NB4 (cell line): ENCODE data around the gene TAP1.

ENCODE experiments used
- MYC ChIP-seq: IDR thresholded peaks from 2 replicates; pipeline ENCODE4 v1.6.1; 2011; ENCODE audit warnings: low read depth, low read length
- POLR2A ChIP-seq: IDR thresholded peaks from 2 replicates; pipeline ENCODE4 v1.6.1; 2011; ENCODE audit warnings: mild to moderate bottlenecking; ENCODE audit not compliant: insufficient read length; ENCODE audit errors: extremely low read depth

GRCh38 chr6:32842021-32842650, 11.4 kb downstream of the TAP1 start:
- TF ChIP-seq MYC (no peak), POLR2A (no peak)
